DOHH2 (cell line): ENCODE results near the gene YWHAE.

ENCODE experiments used
- H3F3A ChIP-seq: fragments of 200-600 bp; sonication (generic), shearing (Covaris generic); 2 replicates; pipeline ENCODE4 v1.6.0; 2016; ENCODE audit warnings: antibody characterized with exemption, mild to moderate bottlenecking; ENCODE audit not compliant: control insufficient read depth, insufficient read depth
- H3K27ac ChIP-seq: fragments of 200-600 bp; sonication (generic); 2 replicates; pipeline ENCODE4 v1.5.1; 2014; ENCODE audit warnings: low read depth, mild to moderate bottlenecking, low read length, moderate library complexity
- H3K27me3 ChIP-seq: fragments of 200-600 bp; sonication (generic); 2 replicates; pipeline ENCODE4 v1.6.1; 2014; ENCODE audit warnings: mild to moderate bottlenecking, low read length, mixed read lengths; ENCODE audit not compliant: control insufficient read depth
- H3K36me3 ChIP-seq: fragments of 200-600 bp; sonication (generic); 2 replicates; pipeline ENCODE4 v1.6.1; 2014; ENCODE audit warnings: mild to moderate bottlenecking, low read length, moderate library complexity, mixed read lengths; ENCODE audit not compliant: control insufficient read depth
- H3K4me1 ChIP-seq: fragments of 200-600 bp; sonication (generic); 2 replicates; pipeline ENCODE4 v1.6.1; 2014; ENCODE audit warnings: mild to moderate bottlenecking, low read length, mixed read lengths; ENCODE audit not compliant: control insufficient read depth
- H3K4me2 ChIP-seq: fragments of 200-600 bp; sonication (generic); 2 replicates; pipeline ENCODE4 v1.6.0; 2014; ENCODE audit warnings: mild to moderate bottlenecking, low read length, moderate library complexity
- H3K4me3 ChIP-seq: fragments of 200-600 bp; sonication (generic); 2 replicates; pipeline ENCODE4 v1.5.1; 2014; ENCODE audit warnings: mild to moderate bottlenecking, low read length, mixed read lengths
- H3K79me2 ChIP-seq: fragments of 200-600 bp; sonication (generic); 2 replicates; pipeline ENCODE4 v1.6.1; 2014; ENCODE audit warnings: mild to moderate bottlenecking, low read length, mixed read lengths; ENCODE audit not compliant: control insufficient read depth
- H3K9me2 ChIP-seq: fragments of 200-600 bp; sonication (generic); replicated peaks from 2 replicates; pipeline ENCODE4 v1.6.1; 2014; ENCODE audit warnings: mild to moderate bottlenecking, low read length, mixed read lengths; ENCODE audit not compliant: control insufficient read depth
- H3K9me3 ChIP-seq: fragments of 200-600 bp; sonication (generic); 2 replicates; pipeline ENCODE4 v1.6.1; 2014; ENCODE audit warnings: antibody characterized with exemption, low read length, mixed read lengths; ENCODE audit not compliant: control insufficient read depth, insufficient read depth
- H4K20me1 ChIP-seq: fragments of 200-600 bp; sonication (generic); 2 replicates; pipeline ENCODE4 v1.6.0; 2014; ENCODE audit warnings: low read depth, mild to moderate bottlenecking, antibody characterized with exemption, low read length, moderate library complexity; ENCODE audit not compliant: control insufficient read depth, insufficient read depth
- CTCF ChIP-seq: fragments of 200-600 bp; sonication (generic); IDR thresholded peaks from one replicate; pipeline ENCODE4 v1.5.1; 2014; ENCODE audit warnings: antibody characterized with exemption, mild to moderate bottlenecking, low read depth, low read length; ENCODE audit not compliant: poor library complexity, severe bottlenecking
- EZH2phosphoT487 ChIP-seq: fragments of 200-600 bp; sonication (generic); IDR thresholded peaks from 2 replicates; pipeline ENCODE4 v1.6.1; 2017; ENCODE audit warnings: borderline replicate concordance, mild to moderate bottlenecking, antibody characterized with exemption, low read length, moderate library complexity, mixed read lengths

Gene YWHAE

GRCh38 chr17:1347589-1348323 lies 52.3 kb downstream of the YWHAE start:
- H3K36me3 ChIP-seq, result peaks cover 76% of the 10 kb centered on the region
- no peaks in the 10 kb centered on the region for H3K9me3 ChIP-seq
- peaks cover 15% of the 10 kb centered on the region; the same call in 1 of the 2 replicates for H4K20me1 ChIP-seq
- peaks cover 53% of the 10 kb centered on the region for H3K79me2 ChIP-seq
- no peak overlapping the region for H3K4me2 ChIP-seq
- no peak overlapping the region for H3K27ac ChIP-seq
- no peaks in the 10 kb centered on the region for H3K27me3 ChIP-seq
- H3K9me2 ChIP-seq, result no peaks in the 10 kb centered on the region
- H3K4me1 ChIP-seq, result no peaks in the 10 kb centered on the region
- H3F3A ChIP-seq, result peaks cover 40% of the 10 kb centered on the region
- H3K4me3 ChIP-seq, result no peak overlapping the region
- TF ChIP-seq CTCF (no peak), EZH2phosphoT487 (no peak)

GRCh38 chr17:1344521-1344920 lies 55.5 kb downstream of the YWHAE start:
- no peak for TF ChIP-seq CTCF
- TF ChIP-seq EZH2phosphoT487, result no peak
- Histone ChIP-seq H3K4me3 (no peak overlapping the region), H4K20me1 (peaks cover 15% of the 10 kb centered on the region; the same call in 1 of the 2 replicates), H3K9me3 (no peaks in the 10 kb centered on the region), H3K79me2 (peaks cover 25% of the 10 kb centered on the region), H3K27ac (no peak overlapping the region), H3K4me1 (no peaks in the 10 kb centered on the region), H3F3A (peaks cover 56% of the 10 kb centered on the region), H3K9me2 (no peaks in the 10 kb centered on the region), H3K27me3 (no peaks in the 10 kb centered on the region), H3K4me2 (no peak overlapping the region), H3K36me3 (peaks cover 53% of the 10 kb centered on the region)

- H3K9me2 ChIP-seq, result no peaks in the 10 kb centered on the region
- H3K4me2 ChIP-seq, result no peak overlapping the region
- H3K79me2 ChIP-seq, result peaks cover 20% of the 10 kb centered on the region
- H3K27ac ChIP-seq, result no peak overlapping the region
- peaks cover 53% of the 10 kb centered on the region for H3F3A ChIP-seq
- no peaks in the 10 kb centered on the region for H3K27me3 ChIP-seq
- peaks cover 15% of the 10 kb centered on the region; the same call in 1 of the 2 replicates for H4K20me1 ChIP-seq
- H3K4me3 ChIP-seq, result no peak overlapping the region
- H3K9me3 ChIP-seq, result no peaks in the 10 kb centered on the region
- peaks cover 47% of the 10 kb centered on the region for H3K36me3 ChIP-seq
- TF ChIP-seq EZH2phosphoT487 (no peak), CTCF (no peak)
- H3K4me1 ChIP-seq, result no peaks in the 10 kb centered on the region
Observed at GRCh38 chr17:1343554-1343953, 56.5 kb downstream of the YWHAE start.
